GM18502 (cell line): ENCODE results near the gene SWT1.

Experiments
- ATAC-seq: cut with Tn5 transposase; IDR thresholded peaks from one replicate; pipeline ENCODE4 v1.9.1; 2021; ENCODE audit warnings: mild to moderate bottlenecking; ENCODE audit not compliant: unreplicated experiment, poor library complexity

The SWT1 gene, protein sequence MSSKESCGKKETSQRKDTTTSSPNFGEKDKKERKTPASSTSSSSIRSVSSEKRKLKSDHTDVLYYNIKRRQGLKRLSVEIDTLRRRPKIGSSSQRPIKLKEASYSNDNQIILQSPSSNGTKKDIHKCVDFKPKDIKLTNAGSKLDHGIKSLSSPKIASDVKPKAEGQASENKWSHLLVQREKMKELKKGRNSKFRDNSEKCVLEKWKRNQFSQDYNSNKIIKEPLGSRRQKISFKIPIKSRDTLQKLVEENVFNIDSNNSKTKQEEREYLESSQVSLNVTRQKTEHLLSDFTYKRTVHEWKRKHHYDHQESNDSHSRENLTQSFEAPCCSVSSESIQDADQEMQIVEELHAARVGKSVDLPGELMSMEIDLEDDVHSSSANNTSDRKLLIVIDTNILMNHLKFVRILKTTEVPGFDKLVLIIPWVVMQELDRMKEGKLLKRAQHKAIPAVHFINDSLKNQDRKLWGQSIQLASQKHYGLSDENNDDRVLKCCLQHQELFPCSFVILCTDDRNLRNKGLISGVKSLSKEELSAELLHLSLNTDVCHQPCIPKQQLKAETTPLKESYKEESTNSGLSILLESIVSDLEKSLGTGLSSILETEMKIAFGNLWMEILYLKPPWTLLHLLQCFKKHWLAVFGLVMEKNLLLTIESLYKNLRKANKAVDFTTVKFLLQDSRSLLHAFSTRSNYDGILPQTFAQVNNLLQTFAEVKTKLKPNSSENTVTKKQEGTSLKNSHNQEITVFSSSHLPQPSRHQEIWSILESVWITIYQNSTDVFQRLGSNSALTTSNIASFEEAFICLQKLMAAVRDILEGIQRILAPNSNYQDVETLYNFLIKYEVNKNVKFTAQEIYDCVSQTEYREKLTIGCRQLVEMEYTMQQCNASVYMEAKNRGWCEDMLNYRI

DNA sequence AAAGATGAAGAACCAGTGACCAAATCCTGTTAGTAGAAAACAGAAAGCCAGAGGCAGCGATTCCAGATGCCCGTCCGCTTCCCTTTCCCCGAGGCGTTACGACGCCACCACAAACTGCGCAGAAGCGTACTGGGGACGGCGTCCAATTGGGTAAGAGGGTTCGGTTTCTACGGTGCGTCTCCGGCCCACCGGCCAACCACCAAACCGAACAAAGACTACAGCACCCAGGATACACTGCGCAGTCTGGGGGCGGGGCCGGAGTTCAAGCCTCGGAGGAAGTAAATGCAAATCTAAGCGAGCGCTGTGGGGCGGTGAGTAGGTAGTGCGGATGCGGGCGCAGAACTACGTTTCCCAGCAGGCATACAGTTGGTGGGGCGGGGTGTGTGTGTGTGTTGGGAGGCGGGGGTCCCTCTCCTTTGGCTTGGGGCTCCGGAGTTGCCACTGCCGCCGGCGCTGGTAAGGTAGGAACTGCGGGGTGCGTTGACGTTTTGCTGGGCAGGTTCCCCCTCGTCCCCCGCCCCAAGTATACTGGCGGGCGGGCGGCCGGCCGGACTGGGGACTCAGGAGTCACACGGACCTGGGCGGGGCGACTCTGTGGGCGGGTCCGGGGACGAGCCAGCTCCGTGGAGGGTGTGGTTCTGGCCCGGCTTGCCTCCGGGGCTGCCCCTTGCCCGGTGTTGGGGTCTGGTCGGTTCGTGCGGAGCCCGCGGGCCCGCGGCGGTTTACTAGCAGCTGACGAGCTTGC is at the start of gene SWT1, which contains the start of gene TRMT1L:
Gene SWT1, plus strand, starts transcription at position 314 of the 745 bp plus-strand sequence. CDS start 3,675 bp downstream, outside the sequence.
Gene TRMT1L, minus strand, starts transcription at position 100 of the 745 bp plus-strand sequence. CDS start 241 bp downstream, outside the sequence.
- peak; percentile 94 for ATAC-seq

DNA sequence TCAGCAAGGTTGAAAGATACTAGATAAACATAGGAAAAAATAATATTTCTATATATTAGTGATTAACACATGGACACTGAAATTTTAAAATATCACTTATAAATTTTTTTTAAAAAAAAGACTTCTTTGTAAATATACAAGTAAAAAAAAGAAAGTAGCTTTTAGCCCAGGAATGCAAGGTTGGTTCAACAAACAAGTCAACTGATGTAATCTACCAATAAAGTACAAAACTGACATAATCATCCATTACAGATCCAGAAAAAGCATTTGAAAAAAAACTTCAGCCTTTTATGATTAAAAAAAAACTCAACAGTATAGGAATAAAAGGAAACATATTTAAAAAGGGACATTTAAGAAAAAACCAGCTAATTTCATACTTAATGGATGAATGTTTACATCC is 48.6 kb upstream of the SWT1 start:
- no peak for ATAC-seq

- no peak for ATAC-seq
Measured at GRCh38 chr1:185110145-185110544, 46.8 kb upstream of the SWT1 start.

DNA sequence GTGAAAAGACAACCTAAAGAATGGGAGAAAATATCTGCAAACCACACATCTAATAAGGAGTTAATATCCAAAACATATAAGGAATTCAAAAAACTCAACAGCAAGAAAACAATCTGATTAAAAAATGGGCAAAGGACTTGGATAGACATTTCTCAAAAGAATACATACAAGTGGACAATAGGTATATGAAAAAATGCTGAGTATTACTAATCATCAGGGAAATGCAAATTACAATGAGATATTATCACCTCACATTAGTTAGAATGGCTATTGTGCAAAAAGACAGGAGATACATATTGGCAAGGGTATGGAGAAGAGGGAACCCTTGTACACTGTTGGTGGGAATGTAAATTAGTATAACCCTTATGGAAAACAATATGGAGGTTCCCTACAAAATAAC is 45.1 kb upstream of the SWT1 start:
- no peak for ATAC-seq

DNA sequence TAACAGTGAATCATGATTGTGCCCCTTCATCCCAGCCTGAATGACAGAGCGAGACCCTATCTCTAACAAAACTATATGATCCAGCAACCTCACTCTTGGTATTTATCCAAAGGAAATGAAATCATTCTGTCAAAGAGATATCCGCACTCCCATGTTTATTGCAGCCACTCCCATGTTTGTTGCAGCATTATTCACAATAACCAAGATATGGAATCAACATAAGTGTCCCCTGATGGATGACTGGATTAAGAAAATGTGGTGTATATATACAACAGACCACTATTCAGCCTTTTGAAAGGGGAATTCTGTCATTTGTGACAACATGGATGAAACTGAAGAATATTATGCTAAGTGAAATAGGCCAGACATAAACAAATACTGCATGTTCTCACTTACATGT is 44.6 kb upstream of the SWT1 start:
- no peak for ATAC-seq

DNA sequence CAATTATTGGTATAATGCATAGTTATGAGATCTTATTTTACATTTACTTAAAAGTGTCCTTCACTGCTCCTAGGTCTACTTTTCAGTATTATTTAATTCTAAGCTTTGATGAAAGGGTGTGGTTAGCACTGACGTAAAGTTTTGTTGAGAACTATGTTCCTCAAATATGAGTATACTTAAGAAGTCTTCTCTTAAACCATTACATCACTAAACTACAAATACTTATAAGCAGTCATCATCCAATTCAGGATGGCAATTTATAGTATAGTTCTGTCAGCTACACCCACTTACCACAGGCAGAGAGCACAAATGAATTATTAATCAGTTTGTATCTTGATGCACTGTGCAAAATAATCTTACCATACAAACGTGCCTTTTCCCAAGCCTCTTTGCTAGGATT is 27.3 kb upstream of the SWT1 start:
- ATAC-seq, result no peak

- no peak for ATAC-seq
Measured at GRCh38 chr1:185132534-185132933, 24.4 kb upstream of the SWT1 start.

- no peak for ATAC-seq
Measured at GRCh38 chr1:185137896-185138545, 18.9 kb upstream of the SWT1 start.

DNA sequence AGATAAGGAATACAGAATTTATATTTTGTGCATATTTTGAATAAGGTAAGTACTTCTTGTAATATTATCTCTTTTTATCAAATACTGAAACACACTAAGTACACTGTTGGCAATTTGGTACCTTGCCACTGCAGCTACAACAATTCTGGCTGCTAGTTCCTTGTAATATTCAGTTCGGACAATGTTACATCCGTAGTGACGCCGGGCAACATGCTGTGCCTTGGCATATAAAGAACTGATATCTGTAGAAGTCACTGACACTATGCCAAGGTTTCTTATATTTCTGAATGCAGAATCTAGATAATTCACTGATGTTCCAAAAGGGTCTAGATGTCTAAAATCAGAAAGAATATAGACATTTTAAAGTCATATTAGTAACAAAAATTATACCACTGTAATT is 17.7 kb upstream of the SWT1 start:
- ATAC-seq, result no peak

DNA sequence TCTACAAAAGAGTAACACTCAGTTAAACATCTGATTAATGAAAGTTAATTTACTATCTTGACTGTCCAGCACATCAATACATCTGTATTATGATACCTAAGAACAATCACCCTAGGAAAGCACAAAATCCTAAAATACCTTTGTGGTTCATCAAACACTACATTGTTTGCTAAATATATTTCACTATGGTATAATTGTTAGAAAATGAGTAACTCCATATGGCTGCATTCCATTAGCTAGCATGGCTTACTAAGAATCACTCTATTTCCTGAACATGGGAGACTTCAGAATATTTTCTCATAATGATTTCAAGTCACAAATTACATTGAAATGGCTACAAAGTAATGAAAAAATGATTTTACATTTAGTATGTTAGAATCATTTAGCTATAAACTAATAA is 12.7 kb upstream of the SWT1 start:
- ATAC-seq, result no peak

DNA sequence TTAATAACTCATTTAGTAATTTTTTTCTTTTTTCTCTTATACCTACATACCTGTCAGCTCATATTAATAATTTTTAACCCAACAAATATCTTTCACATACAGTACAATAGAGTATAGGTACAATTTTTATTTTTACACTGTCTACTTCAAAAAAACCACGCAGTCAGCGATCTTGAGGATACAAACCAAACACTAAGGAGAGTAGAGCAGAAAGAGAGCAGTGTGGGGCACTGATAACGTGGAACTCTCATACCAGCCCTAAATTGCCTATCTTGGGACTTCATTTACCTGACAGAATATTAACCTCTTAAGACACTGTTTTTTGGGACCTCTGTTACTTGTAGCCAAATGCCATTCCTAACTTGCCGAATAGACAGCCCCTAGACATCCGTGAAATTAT is 5.8 kb upstream of the SWT1 start:
- no peak for ATAC-seq

- ATAC-seq, result no peak
Measured at GRCh38 chr1:185152187-185152767, 4.7 kb upstream of the SWT1 start.

DNA sequence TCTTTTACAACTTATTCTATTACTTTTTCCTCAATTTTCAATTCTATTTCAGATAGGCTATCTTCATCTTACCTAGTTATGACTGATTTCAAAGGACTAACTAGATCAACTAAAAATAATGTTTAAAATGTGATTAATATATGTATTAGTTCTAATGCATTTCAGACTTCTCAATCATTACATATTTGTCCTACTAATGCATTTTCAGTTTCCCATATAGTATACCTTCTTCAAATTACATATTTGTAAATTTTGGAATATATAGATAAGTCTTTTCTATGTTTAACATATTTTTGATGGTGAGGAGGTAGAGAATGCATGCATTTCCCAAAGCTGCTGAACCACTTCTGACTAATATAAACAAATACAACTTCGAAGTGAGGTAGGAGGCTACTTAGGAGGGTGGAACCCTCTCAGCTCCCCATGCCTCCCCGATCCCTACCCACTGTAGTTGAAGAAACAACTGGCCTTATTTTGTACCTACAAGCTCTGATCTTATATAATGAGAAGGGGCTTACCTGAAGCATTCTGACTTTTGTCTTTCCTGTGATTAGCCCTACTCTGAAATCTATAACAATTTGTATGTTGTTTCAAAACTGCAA is 2.0 kb upstream of the SWT1 start:
- ATAC-seq, result no peak

GRCh38 chr1:185155600-185156287 is 1.2 kb upstream of the SWT1 start:
- ATAC-seq, result no peak

DNA sequence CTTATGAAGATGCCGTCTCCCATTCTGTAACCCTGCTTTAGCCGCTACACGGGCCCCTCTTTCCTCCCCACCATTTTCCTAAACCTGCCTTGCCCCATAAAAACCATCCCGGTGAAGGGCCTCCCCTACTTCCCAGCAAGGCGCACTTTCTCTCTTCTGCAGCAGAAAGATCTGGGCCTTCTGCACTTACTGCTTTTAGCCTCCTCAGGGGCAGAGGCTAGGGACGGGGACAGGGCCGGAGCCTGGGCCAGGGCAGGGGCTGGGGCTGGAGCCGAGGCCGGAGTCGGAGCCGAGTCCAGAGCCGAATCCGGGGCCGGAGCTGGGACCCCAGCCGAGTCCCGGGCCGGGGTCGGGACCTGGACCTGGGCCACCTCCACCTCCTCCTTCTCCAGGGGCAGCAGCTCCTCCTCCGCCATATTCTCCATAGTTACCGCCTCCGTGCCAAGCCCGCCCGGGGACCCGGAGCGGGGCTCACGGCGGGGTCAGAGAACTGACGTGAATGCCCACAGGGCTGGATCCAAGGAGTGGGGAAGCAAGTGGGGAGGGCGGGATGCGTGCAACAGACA is 596 bp upstream of the SWT1 start:
- ATAC-seq, result peak; percentile 37

- ATAC-seq, result no peak
Measured at GRCh38 chr1:185157599-185158412, 839 bp downstream of the SWT1 start.

- ATAC-seq, result no peak
Measured at GRCh38 chr1:185158800-185159199, 1.8 kb downstream of the SWT1 start.

DNA sequence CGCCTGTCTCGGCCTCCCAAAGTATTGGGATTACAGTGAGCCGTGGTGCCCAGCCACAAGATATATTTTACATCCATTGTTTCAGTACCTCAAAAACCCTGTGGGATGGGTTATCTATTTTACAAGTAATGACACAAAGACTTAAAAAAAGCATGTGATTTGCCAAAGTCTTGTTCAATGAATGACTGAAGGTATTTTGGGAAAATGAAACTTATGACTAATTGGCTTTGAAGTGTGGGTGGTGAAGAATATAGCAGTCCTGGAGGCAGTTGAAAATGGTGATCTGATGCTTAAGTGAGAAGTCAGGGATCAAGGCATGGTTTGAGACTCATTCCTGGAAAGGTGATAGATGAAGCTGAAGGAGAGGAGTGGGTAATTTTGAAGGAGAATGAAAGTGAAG is 3.0 kb downstream of the SWT1 start:
- no peak for ATAC-seq
